Astrocyte of the spinal cord (primary cell): ENCODE data around the gene LSMEM2.
"Not testable (repeated sequence)": the region's sequence is repeated elsewhere in the genome, so short reads cannot be mapped to it uniquely, and the experiment has no call there.

ENCODE experiments used
- DNase-seq: peaks from one replicate; pipeline ENCODE4 v3.0.0; 2011; ENCODE audit warnings: low read depth, low spot score
- H3K4me3 ChIP-seq: 2 replicates; pipeline ENCODE4 v1.5.1; 2011; ENCODE audit warnings: low read depth, mild to moderate bottlenecking, low read length, moderate library complexity
- in situ Hi-C: cut with HindIII; loops from 2 replicates; pipeline ENCODE4 v1.10.0; 2017; ENCODE audit warnings: low sequenced_read_pairs
- TF ChIP-seq, protein P1 (sequence below): IDR thresholded peaks from 2 replicates; pipeline ENCODE4 v1.5.1; 2012; ENCODE audit warnings: low read depth, mild to moderate bottlenecking, low read length, inconsistent platforms

Gene LSMEM2

GRCh38 chr3:50275141-50275995 lies 3.5 kb upstream of the LSMEM2 start:
- H3K4me3 ChIP-seq, result no peak overlapping the region
- no peak for DNase-seq
- TF ChIP-seq, protein P1, sequence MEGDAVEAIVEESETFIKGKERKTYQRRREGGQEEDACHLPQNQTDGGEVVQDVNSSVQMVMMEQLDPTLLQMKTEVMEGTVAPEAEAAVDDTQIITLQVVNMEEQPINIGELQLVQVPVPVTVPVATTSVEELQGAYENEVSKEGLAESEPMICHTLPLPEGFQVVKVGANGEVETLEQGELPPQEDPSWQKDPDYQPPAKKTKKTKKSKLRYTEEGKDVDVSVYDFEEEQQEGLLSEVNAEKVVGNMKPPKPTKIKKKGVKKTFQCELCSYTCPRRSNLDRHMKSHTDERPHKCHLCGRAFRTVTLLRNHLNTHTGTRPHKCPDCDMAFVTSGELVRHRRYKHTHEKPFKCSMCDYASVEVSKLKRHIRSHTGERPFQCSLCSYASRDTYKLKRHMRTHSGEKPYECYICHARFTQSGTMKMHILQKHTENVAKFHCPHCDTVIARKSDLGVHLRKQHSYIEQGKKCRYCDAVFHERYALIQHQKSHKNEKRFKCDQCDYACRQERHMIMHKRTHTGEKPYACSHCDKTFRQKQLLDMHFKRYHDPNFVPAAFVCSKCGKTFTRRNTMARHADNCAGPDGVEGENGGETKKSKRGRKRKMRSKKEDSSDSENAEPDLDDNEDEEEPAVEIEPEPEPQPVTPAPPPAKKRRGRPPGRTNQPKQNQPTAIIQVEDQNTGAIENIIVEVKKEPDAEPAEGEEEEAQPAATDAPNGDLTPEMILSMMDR, result no peak
- in situ Hi-C loops, result no loop called here

- no peak for DNase-seq
- no peak overlapping the region for H3K4me3 ChIP-seq
- in situ Hi-C loops, result no loop called here
- TF ChIP-seq, protein P1, result no peak
Observed at GRCh38 chr3:50275996-50276761, 2.7 kb upstream of the LSMEM2 start.

DNA sequence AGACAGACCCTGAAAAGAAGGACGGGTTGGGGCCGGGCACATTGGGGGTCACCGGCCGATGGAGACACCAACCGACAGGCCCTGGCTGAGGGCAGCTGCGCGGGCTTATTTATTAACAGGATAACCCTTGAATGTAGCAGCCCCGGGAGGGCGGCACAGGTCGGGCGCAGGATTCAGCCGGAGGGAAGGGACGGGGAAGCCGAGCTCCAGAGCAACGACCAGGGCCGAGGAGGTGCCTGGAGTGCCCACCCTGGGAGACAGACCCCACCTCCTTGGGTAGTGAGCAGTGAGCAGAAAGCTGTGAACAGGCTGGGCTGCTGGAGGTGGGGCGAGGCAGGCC lies 2.2 kb upstream of the LSMEM2 start:
- no peak for DNase-seq
- H3K4me3 ChIP-seq, result no peak overlapping the region
- in situ Hi-C loops, result no loop called here
- TF ChIP-seq, protein P1, result no peak

GRCh38 chr3:50278123-50278879 lies 586 bp upstream of the LSMEM2 start:
- H3K4me3 ChIP-seq, result no peak overlapping the region
- no peak for DNase-seq
- in situ Hi-C loops, result no loop called here

GRCh38 chr3:50279255-50280016 lies 549 bp downstream of the LSMEM2 start:
- TF ChIP-seq, protein P1, result no peak
- no peak overlapping the region for H3K4me3 ChIP-seq
- in situ Hi-C loops, result no loop called here
- no peak for DNase-seq

More at GRCh38 chr3:50278123-50278879, 586 bp upstream of the LSMEM2 start:
- TF ChIP-seq, protein P1, result no peak

GRCh38 chr3:50284121-50284520 lies 5.2 kb downstream of the LSMEM2 start:
- H3K4me3 ChIP-seq, DNase-seq, in situ Hi-C loops: not testable (repeated sequence)
